Activated CD4-positive, alpha-beta T cell treated with anti-CD3 and anti-CD28 coated beads for 48 hours (primary cell): ENCODE measurements around the gene RIBC2.
"Not testable (repeated sequence)": the region's sequence is repeated elsewhere in the genome, so short reads cannot be mapped to it uniquely, and the experiment has no call there.

Experiments
- DNase-seq: peaks from one replicate; pipeline ENCODE4 v3.0.0-alpha.2; 2020

Gene RIBC2

GRCh38 chr22:45450101-45450785, 36.8 kb downstream of the RIBC2 start:
- DNase-seq = no peak

GRCh38 chr22:45450921-45451651, 37.6 kb downstream of the RIBC2 start:
- DNase-seq = no peak

GRCh38 chr22:45451972-45452371, 38.5 kb downstream of the RIBC2 start:
- no peak for DNase-seq

GRCh38 chr22:45452565-45453379, 39.3 kb downstream of the RIBC2 start:
- no peak for DNase-seq

- DNase-seq = no peak
Observed at GRCh38 chr22:45453764-45454163, 40.3 kb downstream of the RIBC2 start.

- no peak for DNase-seq
Observed at GRCh38 chr22:45454275-45454674, 40.8 kb downstream of the RIBC2 start.

GRCh38 chr22:45455212-45455611, 41.7 kb downstream of the RIBC2 start:
- no peak for DNase-seq

- no peak for DNase-seq
Observed at GRCh38 chr22:45455621-45456020, 42.1 kb downstream of the RIBC2 start.

- DNase-seq = no peak
Observed at GRCh38 chr22:45456811-45457210, 43.3 kb downstream of the RIBC2 start.

GRCh38 chr22:45458532-45458931, 45.0 kb downstream of the RIBC2 start:
- no peak for DNase-seq

- DNase-seq = no peak
Observed at GRCh38 chr22:45459235-45459634, 45.7 kb downstream of the RIBC2 start.

- no peak for DNase-seq
Observed at GRCh38 chr22:45460288-45461109, 47.0 kb downstream of the RIBC2 start.

GRCh38 chr22:45462034-45462655, 48.7 kb downstream of the RIBC2 start:
- DNase-seq = no peak

GRCh38 chr22:45463691-45464090, 50.2 kb downstream of the RIBC2 start:
- not testable (repeated sequence) for DNase-seq

- DNase-seq = no peak
Observed at GRCh38 chr22:45465633-45466032, 52.1 kb downstream of the RIBC2 start.

- DNase-seq = no peak
Observed at GRCh38 chr22:45468872-45469271, 55.4 kb downstream of the RIBC2 start.

GRCh38 chr22:45469281-45470073, 56.0 kb downstream of the RIBC2 start:
- DNase-seq = no peak

GRCh38 chr22:45470871-45471270, 57.4 kb downstream of the RIBC2 start:
- DNase-seq = no peak

GRCh38 chr22:45472426-45472825, 58.9 kb downstream of the RIBC2 start:
- DNase-seq = no peak

- DNase-seq = no peak
Observed at GRCh38 chr22:45473626-45474237, 60.2 kb downstream of the RIBC2 start.
